ELR (cell line): ENCODE data around the gene NOX4.
"Not testable (repeated sequence)": the region's sequence is repeated elsewhere in the genome, so short reads cannot be mapped to it uniquely, and the experiment has no call there.

Source experiments
- DNase-seq: peaks from one replicate; pipeline ENCODE4 v3.0.0-alpha.2; 2015; ENCODE audit warnings: low read depth

Gene NOX4

GRCh38 chr11:89295023-89295422 lies 196.2 kb downstream of the NOX4 start:
- not testable (repeated sequence) for DNase-seq

DNA sequence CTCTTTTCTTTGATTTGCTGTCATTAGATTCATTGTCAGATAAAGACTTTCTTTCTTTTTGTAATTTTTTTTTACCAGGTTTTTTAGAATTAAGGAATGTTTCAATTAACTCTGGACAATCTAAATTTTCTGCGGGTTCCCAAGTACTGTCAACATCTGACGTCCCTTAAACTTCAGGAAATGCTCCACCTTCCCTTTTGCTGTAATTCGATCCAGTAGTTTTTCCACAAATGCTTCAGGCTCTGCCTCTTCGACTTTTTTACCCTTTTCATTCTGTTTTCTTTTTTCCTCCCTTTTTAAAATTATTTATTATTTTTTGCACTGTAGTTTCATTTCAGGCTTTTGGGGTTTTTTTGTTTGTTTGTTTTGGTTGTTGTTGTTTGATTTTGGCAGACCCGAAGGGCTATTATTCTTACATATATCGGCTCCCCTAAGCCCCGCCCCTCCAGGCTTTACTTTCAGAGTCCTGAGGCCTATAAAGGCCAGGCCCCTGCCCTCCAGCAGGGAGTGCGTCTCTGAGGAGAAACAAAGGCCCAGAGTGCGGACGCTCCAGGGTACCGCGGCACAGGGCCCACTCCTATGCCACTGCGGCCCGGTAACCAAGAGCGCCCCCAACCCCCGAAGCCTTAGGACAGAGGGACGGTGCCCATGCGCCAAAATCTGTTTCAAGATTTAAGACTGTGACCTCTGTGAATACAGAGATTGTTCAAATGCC lies 197.1 kb downstream of the NOX4 start:
- DNase-seq = no peak

GRCh38 chr11:89288004-89288403 lies 203.2 kb downstream of the NOX4 start:
- DNase-seq = not testable (repeated sequence)

DNA sequence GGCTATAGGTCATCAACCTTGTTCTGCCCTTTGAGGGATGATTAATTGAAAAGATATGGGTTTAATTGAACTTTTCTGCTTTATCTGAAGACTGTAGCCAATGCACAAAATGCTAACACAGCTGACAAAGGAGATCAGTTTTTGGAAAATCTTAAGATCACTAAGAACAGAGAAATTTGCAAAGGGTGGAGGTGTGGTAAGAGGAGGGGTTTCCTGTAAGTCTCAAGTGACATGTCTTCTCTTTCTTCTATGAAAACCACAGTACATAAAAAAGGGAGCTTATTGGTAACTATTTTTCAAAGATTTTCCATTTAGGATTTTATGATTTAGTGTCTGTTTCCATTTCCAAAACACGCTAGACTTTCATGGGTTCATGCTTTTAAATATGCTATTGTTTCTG lies 204.6 kb downstream of the NOX4 start:
- not testable (repeated sequence) for DNase-seq

DNA sequence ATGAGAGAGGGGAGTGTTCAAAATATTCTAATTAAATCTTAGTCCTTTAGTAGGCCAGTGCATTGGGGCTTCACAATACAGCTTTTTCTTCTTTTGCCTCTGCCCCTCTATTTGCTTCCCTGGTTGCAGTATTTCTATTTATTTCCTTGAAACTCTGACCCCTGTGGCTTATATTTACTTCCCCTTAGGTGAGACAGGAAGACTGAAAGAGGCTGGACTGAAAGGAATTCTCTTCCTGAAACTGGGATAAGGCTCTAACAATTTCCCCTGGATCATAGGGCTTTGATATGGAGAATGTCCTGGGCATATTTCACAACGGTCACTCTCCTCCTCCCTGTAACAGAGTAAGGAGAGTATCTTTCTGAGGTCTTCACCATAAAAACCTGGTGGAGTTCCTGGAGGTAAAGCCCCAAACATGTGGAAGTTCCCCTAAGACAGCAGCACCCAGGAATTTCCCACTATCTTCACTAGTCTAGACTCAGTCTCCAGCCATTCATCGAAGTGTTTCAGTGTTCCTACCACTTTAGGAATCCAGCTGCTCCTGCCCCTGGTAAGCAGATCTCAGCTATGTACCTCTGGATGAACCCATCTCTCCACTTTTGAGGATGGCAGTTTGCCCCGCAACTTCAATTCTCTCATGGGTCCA lies 210.0 kb downstream of the NOX4 start:
- not testable (repeated sequence) for DNase-seq

GRCh38 chr11:89279176-89279575 lies 212.0 kb downstream of the NOX4 start:
- DNase-seq = no peak

DNA sequence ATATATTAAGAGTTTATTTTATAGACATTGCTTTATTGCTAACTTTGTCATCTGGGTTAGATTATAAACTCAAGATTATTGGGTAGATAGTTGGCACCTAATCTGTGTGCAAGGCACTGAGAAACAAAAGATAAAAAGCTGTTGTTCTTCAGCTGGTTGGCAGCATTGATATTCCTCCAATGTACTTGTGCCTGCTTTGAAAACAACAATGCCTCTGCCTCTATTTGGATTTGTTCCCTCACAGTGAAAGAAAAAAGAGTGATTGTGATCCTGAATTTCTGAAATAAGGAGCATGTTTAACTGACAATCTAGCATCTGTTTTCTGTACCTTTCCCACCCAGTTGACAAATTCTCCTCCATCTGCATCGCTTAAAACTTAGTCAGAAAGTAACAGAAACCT lies 215.2 kb downstream of the NOX4 start:
- no peak for DNase-seq
